ENCODE measurements around the gene DCDC2B. TPM values are rescaled to one million over a fixed set of nuclear protein-coding genes. Genes with fewer than 3 reads are reported as not detected.
A peak's percentile ranks its signal among the peaks of the same experiment; 100 is the strongest.

The DCDC2B gene
- total and polyA plus RNA-seq, 7 donors = 0.04 TPM; not detected in 6

- 50 to 56% (median 54%) methylated on average over 11 to 12 of the region's 12 CpGs for WGBS, 3 donors
- Histone ChIP-seq H3K36me3 (ENCODE audit: insufficient read depth in 1 of 2, low read depth in 1 of 2) (no peaks in the 10 kb centered on the region), H3K4me3 (peak overlapping the region; percentile 35), H3K9me3 (no peaks in the 10 kb centered on the region), H3K27ac (peak overlapping the region; percentile 53), H3K27me3 (ENCODE audit: insufficient read depth in 3 of 3, low read length in 2 of 3) (peaks cover 0 to 2% (median 0%) of the 10 kb centered on the region in 3 donors), H3K4me1 (peaks cover 28% of the 10 kb centered on the region)
- peak; percentile 23 to 59 for DNase-seq
- intact Hi-C loops (cut with DNase I) = no loop called here
- peak in 2 of 4 donors; percentile 4 to 24 for ATAC-seq
- no peak for TF ChIP-seq CTCF (IDR thresholded peaks at IDR 0.05)
Measured at GRCh38 chr1:32247452-32247851, 38.6 kb downstream of the DCDC2B start.

GRCh38 chr1:32247983-32248889, 39.3 kb downstream of the DCDC2B start:
- 11 to 16% (median 12%) methylated on average over 24 to 31 of the region's 31 CpGs for WGBS, 3 donors
- peaks cover 28% of the 10 kb centered on the region for H3K4me1 ChIP-seq
- no peaks in the 10 kb centered on the region for H3K9me3 ChIP-seq
- TF ChIP-seq CTCF (IDR thresholded peaks at IDR 0.05) = peak; percentile 65
- peak; percentile 89 for DNase-seq
- H3K36me3 ChIP-seq (ENCODE audit: insufficient read depth in 1 of 2, low read depth in 1 of 2) = no peaks in the 10 kb centered on the region
- intact Hi-C loops (cut with DNase I) = no loop called here
- no peak overlapping the region for H3K4me3 ChIP-seq
- H3K27me3 ChIP-seq (ENCODE audit: insufficient read depth in 3 of 3, low read length in 2 of 3) = peaks cover 0 to 2% (median 0%) of the 10 kb centered on the region in 3 donors
- ATAC-seq = peak; percentile 75 to 86 (median 79)
- peak overlapping the region; percentile 53 for H3K27ac ChIP-seq

- Histone ChIP-seq H3K4me3 (no peak overlapping the region), H3K27me3 (ENCODE audit: insufficient read depth in 3 of 3, low read length in 2 of 3) (peaks cover 0 to 2% (median 0%) of the 10 kb centered on the region in 3 donors), H3K4me1 (peaks cover 28% of the 10 kb centered on the region), H3K9me3 (no peaks in the 10 kb centered on the region), H3K27ac (peak overlapping the region; percentile 69), H3K36me3 (ENCODE audit: insufficient read depth in 1 of 2, low read depth in 1 of 2) (no peaks in the 10 kb centered on the region)
- ATAC-seq (peak in 3 of 4 donors; percentile 29 to 40 (median 34)), DNase-seq (peak; percentile 41 to 72)
- WGBS, 3 donors = 62 to 71% (median 70%) methylated on average over 9 of the region's 9 CpGs
- TF ChIP-seq CTCF (IDR thresholded peaks at IDR 0.05) = no peak
- intact Hi-C loops (cut with DNase I) = loop anchor here in 1 of 2 donors (5.0 kb wide), 1 partner anchor 47 kb away; no protein-coding TSS in a partner anchor
Measured at GRCh38 chr1:32249831-32250525, 41.1 kb downstream of the DCDC2B start.

- 64 to 78% (median 68%) methylated on average over 25 of the region's 25 CpGs for WGBS, 3 donors
- H3K27me3 ChIP-seq (ENCODE audit: insufficient read depth in 3 of 3, low read length in 2 of 3) = peaks cover 0 to 2% (median 0%) of the 10 kb centered on the region in 3 donors
- ATAC-seq (no peak), DNase-seq (no peak)
- H3K27ac ChIP-seq = peak within 1 kb of the TSS; percentile 69
- intact Hi-C loops (cut with DNase I) = loop anchor here in 1 of 2 donors (5.0 kb wide), 1 partner anchor 46 kb away; no protein-coding TSS in a partner anchor
- H3K4me1 ChIP-seq = peaks cover 19% of the 10 kb centered on the region
- H3K36me3 ChIP-seq (ENCODE audit: insufficient read depth in 1 of 2, low read depth in 1 of 2) = no peaks in the 10 kb centered on the region
- H3K9me3 ChIP-seq = no peaks in the 10 kb centered on the region
- TF ChIP-seq CTCF (IDR thresholded peaks at IDR 0.05) = no peak
- no peak within 1 kb of the TSS for H3K4me3 ChIP-seq
Measured at GRCh38 chr1:32250893-32251716, 42.2 kb downstream of the DCDC2B start, which contains the start of gene LCK. Gene LCK (plus strand): TSS chr1:32251265. CDS start chr1:32274330, 23,065 bp downstream.
